DMS79 treated with DMSO at 0.1 percent for 48 hours (cell line): ENCODE data around the gene LAMP1.
"Not testable (repeated sequence)": the region's sequence is repeated elsewhere in the genome, so short reads cannot be mapped to it uniquely, and the experiment has no call there.

ENCODE experiments used
- DNase-seq: peaks from one replicate; lab custom pipeline; 2025; lab: John Stamatoyannopoulos, UW

Gene LAMP1

GRCh38 chr13:113356596-113356995 is 59.6 kb downstream of the LAMP1 start:
- no peak for DNase-seq

- DNase-seq, result no peak
Observed at GRCh38 chr13:113357529-113357928, 60.5 kb downstream of the LAMP1 start.

- DNase-seq, result no peak
Observed at GRCh38 chr13:113358653-113359190, 61.7 kb downstream of the LAMP1 start.

- no peak for DNase-seq
Observed at GRCh38 chr13:113359571-113359970, 62.5 kb downstream of the LAMP1 start.

- no peak for DNase-seq
Observed at GRCh38 chr13:113360446-113360845, 63.4 kb downstream of the LAMP1 start.

GRCh38 chr13:113361406-113361805 is 64.4 kb downstream of the LAMP1 start:
- DNase-seq, result no peak

- no peak for DNase-seq
Observed at GRCh38 chr13:113364311-113364889, 67.4 kb downstream of the LAMP1 start.

- no peak for DNase-seq
Observed at GRCh38 chr13:113364901-113365582, 68.0 kb downstream of the LAMP1 start.

GRCh38 chr13:113365583-113365970 is 68.5 kb downstream of the LAMP1 start:
- DNase-seq, result no peak

- no peak for DNase-seq
Observed at GRCh38 chr13:113365971-113366588, 69.0 kb downstream of the LAMP1 start.

GRCh38 chr13:113367020-113367560 is 70.1 kb downstream of the LAMP1 start:
- DNase-seq, result no peak

GRCh38 chr13:113367771-113368170 is 70.7 kb downstream of the LAMP1 start:
- no peak for DNase-seq

- DNase-seq, result not testable (repeated sequence)
Observed at GRCh38 chr13:113368353-113368752, 71.3 kb downstream of the LAMP1 start.

- no peak for DNase-seq
Observed at GRCh38 chr13:113369189-113369588, 72.2 kb downstream of the LAMP1 start.

GRCh38 chr13:113369881-113370280 is 72.8 kb downstream of the LAMP1 start:
- no peak for DNase-seq

- DNase-seq, result no peak
Observed at GRCh38 chr13:113371061-113371460, 74.0 kb downstream of the LAMP1 start.

GRCh38 chr13:113371701-113372100 is 74.7 kb downstream of the LAMP1 start:
- DNase-seq, result not testable (repeated sequence)
